ENCODE measurements around the gene KRTDAP. TPM values are rescaled to one million over a fixed set of nuclear protein-coding genes. Genes with fewer than 3 reads are reported as not detected.

KRTDAP gene
- polyA plus RNA-seq, 1 donor (not counting 4 experiments of a cell fraction or from before 2014, with no cell fraction given), result 85.4 TPM

DNA sequence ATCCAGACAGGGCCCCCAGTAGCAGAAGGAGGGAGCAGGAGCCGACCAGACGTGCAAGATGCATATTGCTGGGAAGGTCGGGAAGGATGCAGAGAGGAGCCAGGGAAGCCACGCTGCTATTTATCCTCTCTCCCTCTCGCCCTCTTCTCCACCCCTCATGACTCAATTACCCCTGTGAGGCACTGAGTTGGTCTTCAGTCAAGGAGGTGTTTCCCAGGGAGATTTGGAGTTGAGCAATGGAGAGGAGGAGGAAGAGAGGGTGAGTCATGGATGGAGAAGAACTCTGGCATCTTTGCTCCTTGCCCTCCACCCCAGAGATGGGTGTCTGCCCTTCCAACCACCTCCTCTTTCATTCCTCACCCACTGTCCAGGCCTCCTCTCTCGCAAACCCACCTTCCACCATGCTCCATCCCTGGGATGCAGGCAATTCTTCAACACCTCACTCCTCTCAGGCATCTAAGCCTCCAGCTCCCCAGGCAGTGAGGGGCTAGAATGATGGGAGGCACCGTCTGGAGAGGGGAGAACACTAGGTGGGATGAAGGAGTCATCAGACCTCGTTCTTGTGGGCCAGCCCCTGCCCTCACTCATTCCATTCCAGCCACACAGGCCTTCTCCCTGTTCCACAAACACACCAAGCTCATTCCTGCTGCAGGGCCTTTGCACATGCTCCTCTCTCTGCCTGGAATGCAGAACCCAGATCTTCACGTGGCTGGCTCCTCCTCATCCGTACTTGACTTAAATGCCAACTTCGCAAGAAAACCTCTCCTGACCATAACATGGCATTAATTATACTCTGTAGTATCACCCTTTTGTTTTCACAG, 38.2 kb upstream of the KRTDAP start, which contains the start of gene SBSN:
Gene SBSN (minus strand): TSS at position 94 of the 821 bp plus-strand sequence. CDS start 30 bp downstream, at position 64.
- Histone ChIP-seq H3K4me1 (ENCODE audit: control insufficient read depth, extremely low read depth, insufficient read depth, low read length) (no peaks in the 10 kb centered on the region), H3K79me2 (ENCODE audit: control insufficient read depth, insufficient read depth, low read length) (no peaks in the 10 kb centered on the region), H2AFZ (ENCODE audit: control insufficient read depth, low read length) (no peak within 1 kb of the TSS), H3K9ac (ENCODE audit: control insufficient read depth, extremely low read depth, insufficient read depth, low read length) (no peak within 1 kb of the TSS), H3K4me3 (ENCODE audit: control insufficient read depth in 2 of 3, extremely low read depth in 1 of 3, insufficient read depth in 2 of 3, low read depth in 1 of 3, low read length in 3 of 3) (no peak within 1 kb of the TSS), H3K27ac (ENCODE audit: control insufficient read depth, insufficient read depth, low read length) (no peak within 1 kb of the TSS), H3K4me2 (ENCODE audit: control insufficient read depth, extremely low read depth, insufficient read depth, low read depth, low read length) (no peak within 1 kb of the TSS), H3K36me3 (ENCODE audit: control insufficient read depth in 2 of 2, extremely low read depth in 1 of 2, insufficient read depth in 2 of 2, low read length in 2 of 2) (no peaks in the 10 kb centered on the region), H3K27me3 (ENCODE audit: control insufficient read depth, extremely low read depth, insufficient read depth, low read length) (peaks cover 18% of the 10 kb centered on the region), H4K20me1 (ENCODE audit: control insufficient read depth, extremely low read depth, insufficient read depth, low read length) (no peaks in the 10 kb centered on the region), H3K9me1 (ENCODE audit: control insufficient read depth, extremely low read depth, insufficient read depth, low read length) (no peaks in the 10 kb centered on the region), H3K9me3 (ENCODE audit: control insufficient read depth, low read depth, low read length) (no peaks in the 10 kb centered on the region)
- FAIRE-seq (peak; percentile 36), DNase-seq (ENCODE audit: low read depth, low spot score) (no peak)
- dilution Hi-C loops (cut with MboI; ENCODE audit: extremely low pct_ligation_motif_present, low sequenced_read_pairs), result no loop called here
- no peak for TF ChIP-seq EZH2 (IDR thresholded peaks at IDR 0.05; ENCODE audit: low read length)
- TF ChIP-seq, protein P1, sequence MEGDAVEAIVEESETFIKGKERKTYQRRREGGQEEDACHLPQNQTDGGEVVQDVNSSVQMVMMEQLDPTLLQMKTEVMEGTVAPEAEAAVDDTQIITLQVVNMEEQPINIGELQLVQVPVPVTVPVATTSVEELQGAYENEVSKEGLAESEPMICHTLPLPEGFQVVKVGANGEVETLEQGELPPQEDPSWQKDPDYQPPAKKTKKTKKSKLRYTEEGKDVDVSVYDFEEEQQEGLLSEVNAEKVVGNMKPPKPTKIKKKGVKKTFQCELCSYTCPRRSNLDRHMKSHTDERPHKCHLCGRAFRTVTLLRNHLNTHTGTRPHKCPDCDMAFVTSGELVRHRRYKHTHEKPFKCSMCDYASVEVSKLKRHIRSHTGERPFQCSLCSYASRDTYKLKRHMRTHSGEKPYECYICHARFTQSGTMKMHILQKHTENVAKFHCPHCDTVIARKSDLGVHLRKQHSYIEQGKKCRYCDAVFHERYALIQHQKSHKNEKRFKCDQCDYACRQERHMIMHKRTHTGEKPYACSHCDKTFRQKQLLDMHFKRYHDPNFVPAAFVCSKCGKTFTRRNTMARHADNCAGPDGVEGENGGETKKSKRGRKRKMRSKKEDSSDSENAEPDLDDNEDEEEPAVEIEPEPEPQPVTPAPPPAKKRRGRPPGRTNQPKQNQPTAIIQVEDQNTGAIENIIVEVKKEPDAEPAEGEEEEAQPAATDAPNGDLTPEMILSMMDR (optimal IDR thresholded peaks at IDR 0.05 in 1 of 3, IDR thresholded peaks at IDR 0.05 in 1 of 3, conservative IDR thresholded peaks at IDR 0.05 in 1 of 3; ENCODE audit: extremely low read depth in 1 of 3, insufficient read depth in 2 of 3, low read length in 3 of 3), result no peak

DNA sequence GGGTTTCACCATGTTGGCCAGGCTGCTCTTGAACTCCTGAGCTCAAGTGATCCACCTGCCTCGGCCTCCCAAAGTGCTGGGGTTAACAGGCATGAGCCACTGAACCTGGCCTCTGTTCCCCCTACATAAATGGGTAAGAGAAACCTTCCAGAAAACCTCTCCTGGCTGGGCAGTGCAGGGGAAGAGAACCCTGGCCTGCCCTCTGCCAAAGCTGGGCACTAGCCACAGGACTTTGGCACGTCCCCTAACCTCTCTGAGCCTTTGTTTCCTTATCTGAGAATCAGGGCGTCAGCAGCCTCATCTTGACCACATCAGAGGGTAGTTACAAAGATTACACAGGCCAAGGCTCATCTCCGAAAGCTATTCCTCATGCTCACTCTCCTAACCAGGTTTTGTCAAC, 35.6 kb upstream of the KRTDAP start:
- Histone ChIP-seq H3K27ac (ENCODE audit: control insufficient read depth, insufficient read depth, low read length) (no peak overlapping the region), H3K9me3 (ENCODE audit: control insufficient read depth, low read depth, low read length) (no peaks in the 10 kb centered on the region), H3K4me1 (ENCODE audit: control insufficient read depth, extremely low read depth, insufficient read depth, low read length) (no peaks in the 10 kb centered on the region), H3K4me3 (ENCODE audit: control insufficient read depth in 2 of 3, extremely low read depth in 1 of 3, insufficient read depth in 2 of 3, low read depth in 1 of 3, low read length in 3 of 3) (no peak overlapping the region), H2AFZ (ENCODE audit: control insufficient read depth, low read length) (no peak overlapping the region), H4K20me1 (ENCODE audit: control insufficient read depth, extremely low read depth, insufficient read depth, low read length) (no peaks in the 10 kb centered on the region), H3K36me3 (ENCODE audit: control insufficient read depth in 2 of 2, extremely low read depth in 1 of 2, insufficient read depth in 2 of 2, low read length in 2 of 2) (no peaks in the 10 kb centered on the region), H3K9me1 (ENCODE audit: control insufficient read depth, extremely low read depth, insufficient read depth, low read length) (no peaks in the 10 kb centered on the region), H3K4me2 (ENCODE audit: control insufficient read depth, extremely low read depth, insufficient read depth, low read depth, low read length) (no peak overlapping the region), H3K9ac (ENCODE audit: control insufficient read depth, extremely low read depth, insufficient read depth, low read length) (no peak overlapping the region), H3K79me2 (ENCODE audit: control insufficient read depth, insufficient read depth, low read length) (no peaks in the 10 kb centered on the region), H3K27me3 (ENCODE audit: control insufficient read depth, extremely low read depth, insufficient read depth, low read length) (peaks cover 4% of the 10 kb centered on the region)
- TF ChIP-seq EZH2 (IDR thresholded peaks at IDR 0.05; ENCODE audit: low read length), result no peak
- TF ChIP-seq, protein P1 (optimal IDR thresholded peaks at IDR 0.05 in 1 of 3, IDR thresholded peaks at IDR 0.05 in 1 of 3, conservative IDR thresholded peaks at IDR 0.05 in 1 of 3; ENCODE audit: extremely low read depth in 1 of 3, insufficient read depth in 2 of 3, low read length in 3 of 3), result no peak
- no peak for FAIRE-seq
- dilution Hi-C loops (cut with MboI; ENCODE audit: extremely low pct_ligation_motif_present, low sequenced_read_pairs), result no loop called here
- no peak for DNase-seq (ENCODE audit: low read depth, low spot score)

Data from keratinocyte (primary cell).